ENCODE results near the gene NAALADL2.

GRCh38 chr3:174820885-174821284 lies 38.2 kb upstream of the NAALADL2 start:
- TF ChIP-seq, protein P1, sequence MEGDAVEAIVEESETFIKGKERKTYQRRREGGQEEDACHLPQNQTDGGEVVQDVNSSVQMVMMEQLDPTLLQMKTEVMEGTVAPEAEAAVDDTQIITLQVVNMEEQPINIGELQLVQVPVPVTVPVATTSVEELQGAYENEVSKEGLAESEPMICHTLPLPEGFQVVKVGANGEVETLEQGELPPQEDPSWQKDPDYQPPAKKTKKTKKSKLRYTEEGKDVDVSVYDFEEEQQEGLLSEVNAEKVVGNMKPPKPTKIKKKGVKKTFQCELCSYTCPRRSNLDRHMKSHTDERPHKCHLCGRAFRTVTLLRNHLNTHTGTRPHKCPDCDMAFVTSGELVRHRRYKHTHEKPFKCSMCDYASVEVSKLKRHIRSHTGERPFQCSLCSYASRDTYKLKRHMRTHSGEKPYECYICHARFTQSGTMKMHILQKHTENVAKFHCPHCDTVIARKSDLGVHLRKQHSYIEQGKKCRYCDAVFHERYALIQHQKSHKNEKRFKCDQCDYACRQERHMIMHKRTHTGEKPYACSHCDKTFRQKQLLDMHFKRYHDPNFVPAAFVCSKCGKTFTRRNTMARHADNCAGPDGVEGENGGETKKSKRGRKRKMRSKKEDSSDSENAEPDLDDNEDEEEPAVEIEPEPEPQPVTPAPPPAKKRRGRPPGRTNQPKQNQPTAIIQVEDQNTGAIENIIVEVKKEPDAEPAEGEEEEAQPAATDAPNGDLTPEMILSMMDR (IDR thresholded peaks at IDR 0.05), result no peak
- TF ChIP-seq POLR2A (IDR thresholded peaks at IDR 0.05), result no peak

All from body of pancreas (tissue), 4 donors.